Measurements from ENCODE around the gene KRT20.

The KRT20 gene

DNA sequence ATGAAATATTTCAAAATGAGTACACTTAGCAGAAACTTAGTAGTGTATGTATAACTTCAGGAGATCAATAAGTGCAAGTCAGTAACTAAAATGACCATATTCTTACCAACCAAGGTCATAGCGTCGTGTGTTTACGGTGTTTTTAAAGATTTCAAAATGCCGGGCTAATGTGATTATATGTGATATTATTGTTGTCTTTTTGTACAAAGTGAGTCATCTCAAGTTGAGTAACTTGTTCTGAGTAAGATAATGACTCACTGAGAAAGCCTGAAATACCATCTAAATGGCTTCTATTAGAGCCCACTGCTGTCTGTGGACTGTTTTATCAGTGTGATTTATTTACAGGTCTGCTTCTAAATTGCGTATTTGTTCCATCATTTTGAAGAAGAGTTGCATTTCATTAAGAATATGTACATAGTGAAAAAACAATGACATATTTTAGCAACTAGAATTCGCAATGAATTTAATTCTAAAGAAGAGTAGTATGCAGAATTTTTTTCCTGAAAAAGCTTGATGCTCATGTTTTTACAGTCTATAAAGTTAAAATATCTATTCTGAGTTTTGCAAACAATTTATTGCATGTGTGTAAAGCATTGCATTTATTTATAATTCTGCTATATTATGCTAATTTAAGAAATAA is 30.7 kb downstream of the KRT20 start:
- in situ Hi-C loops (cut with MboI; ENCODE audit: low sequenced_read_pairs), result no loop called here

- in situ Hi-C loops (cut with MboI; ENCODE audit: low sequenced_read_pairs), result no loop called here
These were observed 32.7 kb downstream of the KRT20 start for GRCh38 chr17:40852364-40852763.

GRCh38 chr17:40850293-40850972 is 34.6 kb downstream of the KRT20 start:
- in situ Hi-C loops (cut with MboI; ENCODE audit: low sequenced_read_pairs), result no loop called here

DNA sequence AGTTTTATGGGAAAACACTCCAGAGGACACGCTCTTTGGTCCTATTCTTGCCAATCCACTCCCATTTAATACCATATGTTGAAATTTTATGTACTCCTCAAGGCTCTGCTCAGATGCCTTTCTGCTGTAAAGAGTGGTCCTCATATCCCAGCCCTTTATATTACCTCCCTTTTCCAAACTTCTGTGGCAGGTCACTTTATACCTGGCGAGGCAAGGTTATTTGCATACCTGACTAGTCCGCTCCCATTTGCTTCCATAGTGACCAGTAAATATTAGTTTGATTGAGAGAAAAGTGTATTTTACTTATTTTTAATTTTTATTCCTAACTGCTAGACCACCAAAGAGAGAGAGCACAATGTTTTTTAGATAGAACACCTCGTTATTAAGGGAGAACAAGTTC is 35.3 kb downstream of the KRT20 start:
- in situ Hi-C loops (cut with MboI; ENCODE audit: low sequenced_read_pairs), result no loop called here

DNA sequence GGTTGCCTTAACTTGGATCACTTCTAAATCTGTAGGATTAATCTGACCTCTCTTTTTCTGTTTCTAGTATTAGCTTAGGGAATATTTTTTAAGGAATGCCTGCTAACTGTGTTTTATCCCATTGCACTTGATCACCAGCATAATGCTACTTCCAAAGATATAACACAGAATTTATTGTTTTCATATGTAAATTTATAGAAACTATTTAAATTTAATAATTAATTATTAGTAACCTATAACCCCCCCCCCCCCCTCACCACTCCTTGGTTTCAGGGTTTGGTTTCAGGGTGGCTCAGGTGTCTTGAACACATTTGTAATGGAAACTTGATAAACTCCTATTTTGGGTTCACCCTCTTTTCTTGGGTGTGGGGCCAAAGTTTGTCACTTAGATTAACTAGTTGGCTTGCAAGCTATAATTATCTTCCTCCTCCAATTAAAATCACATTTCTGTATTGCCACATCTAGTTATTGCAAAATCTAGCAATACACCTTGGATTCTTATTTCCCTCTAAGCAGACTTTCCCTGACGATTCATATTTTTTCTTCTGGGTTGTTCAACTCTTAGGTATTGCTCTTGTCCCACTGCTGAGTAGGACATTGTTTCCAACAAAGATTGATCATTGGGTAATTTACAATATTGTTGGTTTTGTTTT is 36.3 kb downstream of the KRT20 start:
- in situ Hi-C loops (cut with MboI; ENCODE audit: low sequenced_read_pairs), result no loop called here

DNA sequence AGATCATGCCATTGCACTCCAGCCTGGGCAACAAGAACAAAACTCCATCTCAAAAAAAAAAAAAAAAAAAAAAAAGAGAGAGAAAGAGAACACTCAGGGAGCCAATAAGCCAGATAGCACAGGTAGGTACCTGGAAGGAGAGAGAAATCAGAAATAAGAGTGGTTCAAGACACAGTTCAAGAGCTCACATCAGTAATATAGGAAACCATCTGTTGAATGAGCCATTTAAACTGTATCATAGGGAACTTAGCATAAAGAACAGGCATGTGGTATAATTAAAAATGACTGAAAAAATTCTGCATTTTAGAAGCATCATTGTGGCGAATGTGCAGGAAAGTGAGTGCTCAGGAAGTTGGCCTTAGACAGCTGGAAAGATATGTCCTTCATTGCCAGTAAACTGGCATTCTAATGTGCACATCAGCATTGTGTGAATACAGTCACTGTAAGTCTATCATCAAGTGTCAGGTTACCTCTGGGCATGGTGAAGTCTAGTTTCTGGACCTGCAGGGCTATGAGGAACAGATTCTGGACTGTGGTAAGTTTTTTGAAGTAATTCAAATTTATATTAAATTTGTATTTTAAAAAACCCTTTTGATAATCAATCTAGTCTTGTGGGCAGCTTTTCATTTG is 38.4 kb downstream of the KRT20 start:
- in situ Hi-C loops (cut with MboI; ENCODE audit: low sequenced_read_pairs), result no loop called here

DNA sequence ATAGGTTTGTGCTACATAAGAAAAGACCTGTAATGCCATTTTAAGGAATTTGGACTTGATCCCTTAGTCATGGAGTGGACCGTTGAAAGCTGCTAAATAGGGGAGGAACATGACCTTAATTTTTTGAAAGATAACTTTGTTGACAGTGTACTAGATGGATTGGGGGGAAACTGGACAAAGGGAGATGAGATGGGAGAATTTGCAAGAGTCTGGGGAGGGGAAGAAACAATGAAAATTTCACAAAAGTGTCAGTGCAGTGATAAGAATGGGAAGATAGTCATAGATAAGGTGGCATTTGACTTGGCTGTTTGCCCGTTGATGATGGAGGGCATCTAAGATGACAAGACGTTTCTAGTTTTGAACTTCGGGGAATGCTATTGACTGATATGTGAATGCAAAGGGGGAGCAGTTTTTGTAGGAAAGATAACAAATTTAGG is 40.4 kb downstream of the KRT20 start:
- in situ Hi-C loops (cut with MboI; ENCODE audit: low sequenced_read_pairs), result no loop called here

DNA sequence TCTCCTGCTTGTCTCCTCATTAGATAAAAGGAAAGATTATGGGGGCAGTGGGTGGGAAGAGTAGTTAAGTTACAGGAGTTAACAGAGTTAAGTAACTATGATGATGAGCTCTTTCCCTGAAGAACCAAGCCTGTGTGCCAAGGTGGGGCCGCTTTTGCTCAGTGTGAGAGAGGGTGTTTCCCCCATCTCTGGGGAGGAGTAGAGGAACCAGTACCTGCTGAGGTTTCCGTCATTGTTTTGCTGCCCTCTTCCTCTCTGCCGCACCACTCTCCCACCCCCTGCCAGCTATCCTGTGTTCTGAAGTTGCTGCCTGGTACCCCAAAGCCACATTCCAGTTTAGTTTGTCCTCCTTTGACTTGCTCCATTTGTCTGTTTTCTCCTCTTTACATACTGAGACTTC is 41.8 kb downstream of the KRT20 start:
- in situ Hi-C loops (cut with MboI; ENCODE audit: low sequenced_read_pairs), result no loop called here

GRCh38 chr17:40841246-40841645 is 43.8 kb downstream of the KRT20 start:
- in situ Hi-C loops (cut with MboI; ENCODE audit: low sequenced_read_pairs), result no loop called here

- in situ Hi-C loops (cut with MboI; ENCODE audit: low sequenced_read_pairs), result no loop called here
These were observed 45.8 kb downstream of the KRT20 start for GRCh38 chr17:40839194-40839593.

DNA sequence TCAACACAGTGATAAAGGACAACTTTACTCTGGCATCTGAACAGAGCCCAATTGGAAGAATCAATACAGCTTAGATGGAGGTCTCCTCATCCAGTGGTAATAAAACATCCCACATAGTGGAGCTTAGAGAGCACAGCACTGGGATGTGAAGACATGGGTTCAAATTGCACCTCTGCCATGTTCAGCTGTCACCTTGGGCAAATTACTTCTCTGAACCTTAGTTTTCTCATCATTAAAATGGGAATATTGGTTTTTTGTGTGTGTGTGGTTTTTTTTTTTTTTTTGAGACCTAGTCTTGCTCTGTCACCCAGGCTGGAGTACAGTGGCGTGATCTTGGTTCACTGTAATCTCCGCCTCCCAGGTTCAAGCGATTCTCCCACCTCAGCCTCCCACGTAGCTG is 49.0 kb downstream of the KRT20 start:
- in situ Hi-C loops (cut with MboI; ENCODE audit: low sequenced_read_pairs), result no loop called here

DNA sequence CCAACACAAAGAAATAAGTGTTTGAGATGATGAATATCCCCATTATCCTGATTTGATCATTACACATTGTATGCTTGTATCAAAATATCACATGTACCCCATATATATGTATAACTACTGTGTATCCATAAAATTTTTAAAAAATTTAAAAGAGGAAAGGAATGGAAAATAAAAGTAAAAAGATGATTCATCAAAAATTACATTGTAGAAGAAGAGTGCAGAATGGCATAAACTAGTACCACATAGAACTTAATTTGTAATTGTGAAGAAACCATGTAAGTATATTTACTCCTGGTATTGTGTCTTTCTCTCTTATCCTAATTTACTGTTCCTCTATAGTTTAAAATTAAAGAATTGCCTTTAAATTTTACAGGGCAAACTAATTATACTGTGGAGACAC is 51.2 kb downstream of the KRT20 start:
- in situ Hi-C loops (cut with MboI; ENCODE audit: low sequenced_read_pairs), result no loop called here

GRCh38 chr17:40832840-40833239 is 52.2 kb downstream of the KRT20 start:
- in situ Hi-C loops (cut with MboI; ENCODE audit: low sequenced_read_pairs), result no loop called here

- in situ Hi-C loops (cut with MboI; ENCODE audit: low sequenced_read_pairs), result no loop called here
These were observed 54.8 kb downstream of the KRT20 start for GRCh38 chr17:40830085-40830776.

- in situ Hi-C loops (cut with MboI; ENCODE audit: low sequenced_read_pairs), result no loop called here
These were observed 56.5 kb downstream of the KRT20 start for GRCh38 chr17:40828454-40829044.

GRCh38 chr17:40827746-40828453 is 57.1 kb downstream of the KRT20 start:
- in situ Hi-C loops (cut with MboI; ENCODE audit: low sequenced_read_pairs), result no loop called here
